Activated naive CD8-positive, alpha-beta T cell treated with anti-CD3 and anti-CD28 coated beads, Interleukin-2, amount 50 U/mL, for 16 hours (primary cell): ENCODE results near the gene CD200R1L.
"Not testable (repeated sequence)": the region's sequence is repeated elsewhere in the genome, so short reads cannot be mapped to it uniquely, and the experiment has no call there.

Source experiments
- DNase-seq: peaks from one replicate; pipeline ENCODE4 v3.0.0-alpha.2; 2020; ENCODE audit warnings: low read depth, low spot score

The CD200R1L gene, protein sequence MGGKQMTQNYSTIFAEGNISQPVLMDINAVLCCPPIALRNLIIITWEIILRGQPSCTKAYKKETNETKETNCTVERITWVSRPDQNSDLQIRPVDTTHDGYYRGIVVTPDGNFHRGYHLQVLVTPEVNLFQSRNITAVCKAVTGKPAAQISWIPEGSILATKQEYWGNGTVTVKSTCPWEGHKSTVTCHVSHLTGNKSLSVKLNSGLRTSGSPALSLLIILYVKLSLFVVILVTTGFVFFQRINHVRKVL

DNA sequence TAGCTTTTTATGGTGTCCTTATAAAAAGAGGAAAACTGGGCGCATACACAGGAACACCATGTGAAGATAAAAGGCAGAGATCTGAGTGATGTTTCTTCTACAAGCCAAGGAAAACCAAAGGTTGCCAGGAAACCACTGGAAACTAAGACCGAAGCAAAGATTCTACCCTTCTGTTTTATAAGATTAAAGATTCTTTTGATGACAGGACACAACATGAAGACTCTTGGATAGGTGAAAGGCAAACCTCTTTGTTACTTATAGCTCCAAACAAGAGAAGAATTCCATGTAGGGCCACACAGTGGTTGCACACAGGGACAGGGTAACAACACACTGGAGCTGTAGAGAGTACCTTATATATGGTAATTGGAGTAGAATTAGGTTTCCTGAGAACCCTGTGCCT lies at the start of gene CD200R1L:
Gene CD200R1L (minus strand): TSS at position 101 of the 400 bp plus-strand sequence. CDS start 17,497 bp downstream, outside the sequence.
- no peak for DNase-seq

DNA sequence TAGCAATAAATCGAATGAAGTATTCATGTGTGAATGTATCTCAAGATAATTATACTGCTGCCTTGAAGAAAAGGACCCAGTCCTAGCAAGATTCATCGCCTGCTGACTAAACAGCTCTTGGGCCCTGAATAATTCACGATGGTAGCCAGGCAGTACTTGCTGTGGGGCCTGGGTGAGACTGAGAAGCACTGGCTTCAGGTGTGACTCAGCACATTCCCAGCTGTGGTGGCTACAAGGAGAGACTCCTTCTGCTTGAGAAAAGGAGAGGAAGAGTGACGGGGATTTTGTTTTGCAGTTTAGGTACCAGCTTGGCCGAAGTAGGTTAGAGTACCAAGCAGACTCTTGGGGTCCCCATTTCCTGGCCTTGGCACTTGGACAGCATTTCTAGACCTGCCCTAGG lies 47.6 kb upstream of the CD200R1L start:
- DNase-seq: no peak

DNA sequence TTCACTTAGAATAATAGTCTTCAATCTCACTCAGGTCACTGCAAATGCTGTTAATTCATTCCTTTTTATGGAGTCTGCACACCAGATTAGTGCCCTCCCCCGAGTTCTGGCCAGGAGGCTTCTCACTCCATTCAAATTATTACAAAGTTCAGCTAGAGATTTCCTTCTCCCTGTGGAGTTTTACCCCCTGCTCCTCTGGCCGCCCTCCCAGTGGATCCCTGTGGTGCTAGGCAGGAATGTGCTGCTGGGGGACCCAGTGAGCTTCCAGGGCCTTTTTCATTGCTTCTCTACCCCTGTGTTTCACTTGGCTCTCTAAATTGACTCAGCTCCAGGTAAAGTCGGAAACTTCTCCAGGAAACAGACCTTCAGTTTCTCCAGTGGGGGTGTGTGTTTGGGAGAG lies 42.7 kb upstream of the CD200R1L start:
- no peak for DNase-seq

DNA sequence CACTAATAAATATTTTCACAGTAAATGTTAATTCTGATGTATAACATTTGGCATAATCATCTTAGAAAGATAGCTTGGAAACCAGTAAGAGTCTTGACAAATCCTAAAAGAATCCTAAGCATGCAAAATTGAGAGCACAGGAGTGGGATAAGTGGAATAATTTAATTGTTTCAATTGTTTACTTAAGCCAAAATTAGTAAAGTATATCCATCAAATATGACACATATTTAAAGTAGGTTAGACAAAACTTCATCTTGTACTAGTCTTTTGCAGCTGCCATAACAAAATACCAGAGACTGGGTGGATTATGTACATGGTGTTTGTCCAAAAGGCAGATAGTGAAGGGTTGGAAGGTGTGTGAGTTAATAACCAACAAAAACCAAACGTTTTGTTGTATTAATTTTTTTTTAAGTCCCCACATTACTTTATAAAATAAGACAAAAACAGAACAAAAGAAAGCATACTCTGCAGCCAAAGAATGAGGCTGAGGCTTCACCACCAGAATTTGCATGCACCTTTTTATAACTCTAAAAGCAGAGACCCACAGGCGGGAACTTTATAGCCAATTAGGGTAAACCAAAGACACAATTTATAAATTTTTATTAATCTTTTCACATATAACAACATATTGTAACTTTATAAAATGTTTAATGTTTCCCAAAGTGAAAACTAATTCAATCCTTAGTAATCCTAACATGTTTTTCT lies 41.9 kb upstream of the CD200R1L start:
- DNase-seq: no peak

DNA sequence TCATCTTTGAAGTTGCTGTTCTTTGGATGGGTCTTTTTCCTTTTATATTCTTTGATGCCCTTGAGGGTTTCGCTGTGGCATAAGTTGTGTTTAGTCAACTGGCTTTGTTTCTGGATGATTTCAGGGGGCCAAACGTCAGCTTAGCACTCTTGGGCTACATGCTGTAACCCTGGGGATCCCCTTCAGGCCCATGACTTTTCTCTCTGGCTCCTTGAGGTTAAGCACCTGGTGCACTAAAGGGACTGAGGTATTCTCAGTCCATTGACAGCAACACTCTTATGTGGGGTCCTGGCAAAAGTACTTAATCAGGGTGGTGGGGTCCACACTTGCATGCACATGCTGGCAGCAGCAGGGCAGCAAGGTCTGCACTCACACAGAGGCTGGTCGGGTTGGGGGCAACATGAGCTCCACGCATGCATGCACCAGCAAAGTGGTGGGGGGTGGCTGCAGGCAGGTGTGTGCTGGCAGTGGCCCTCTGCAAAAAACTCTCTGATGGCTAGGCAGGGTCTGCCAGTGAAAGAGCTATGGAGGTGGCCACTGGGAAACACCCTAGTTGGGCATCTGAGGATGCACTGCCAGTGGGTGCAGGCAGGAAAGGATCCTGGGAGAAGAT lies 38.1 kb upstream of the CD200R1L start:
- DNase-seq: no peak

DNA sequence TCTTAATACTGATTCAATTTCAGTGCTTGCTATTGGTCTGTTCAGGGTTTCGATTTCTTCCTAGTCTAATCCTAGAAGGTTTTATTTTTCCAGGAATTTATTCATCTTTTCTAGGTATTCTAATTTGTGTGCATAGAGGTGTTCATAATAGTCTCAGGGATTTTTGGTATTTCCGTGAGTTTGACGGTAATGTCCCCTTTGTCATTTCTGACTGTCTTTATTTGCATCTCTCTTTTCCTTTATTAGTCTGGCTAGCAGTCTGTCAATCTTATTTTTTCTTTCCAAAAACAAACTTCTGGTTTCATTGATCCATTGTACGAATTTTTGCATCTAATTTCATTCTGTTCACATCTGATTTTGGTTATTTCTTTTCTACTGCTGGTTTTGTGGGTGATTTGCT lies 35.2 kb upstream of the CD200R1L start:
- no peak for DNase-seq

DNA sequence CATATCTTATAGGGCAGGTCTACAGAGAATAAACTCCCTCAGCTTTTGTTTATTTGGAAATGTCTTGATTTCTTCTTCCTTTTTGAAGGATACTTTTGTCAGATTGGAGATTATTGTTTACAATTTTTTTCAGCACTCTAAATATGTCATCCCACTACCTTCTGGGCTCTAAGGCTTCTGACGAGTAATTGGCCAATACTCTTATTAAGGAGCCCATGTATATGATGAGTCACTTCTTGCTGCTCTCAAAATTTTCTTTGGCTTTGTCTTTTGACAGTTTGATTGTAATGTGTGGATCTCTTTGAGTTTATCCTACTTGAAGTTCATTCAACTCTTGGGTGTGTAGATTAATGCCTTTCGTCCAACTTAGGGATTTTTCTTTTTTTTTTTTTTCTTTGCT lies 28.9 kb upstream of the CD200R1L start:
- no peak for DNase-seq

DNA sequence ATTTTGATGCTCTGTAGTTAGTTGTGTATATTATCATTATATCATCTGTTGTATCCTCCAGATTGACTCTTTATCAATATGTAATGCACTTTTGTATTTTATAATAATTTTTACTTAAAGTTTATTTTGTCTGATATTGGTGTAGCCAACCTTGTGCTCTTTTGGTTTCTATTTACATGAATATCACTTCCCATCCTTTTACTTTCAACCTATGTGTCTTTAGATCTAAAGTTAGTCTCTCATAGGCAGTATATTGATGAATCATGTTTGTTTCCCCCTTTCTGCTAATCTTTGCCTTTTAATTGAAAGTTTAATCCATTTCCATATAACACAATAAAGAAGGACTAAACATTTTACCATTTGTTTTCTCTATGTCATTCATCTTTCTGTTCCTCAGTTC lies 28.1 kb upstream of the CD200R1L start:
- DNase-seq: no peak

DNA sequence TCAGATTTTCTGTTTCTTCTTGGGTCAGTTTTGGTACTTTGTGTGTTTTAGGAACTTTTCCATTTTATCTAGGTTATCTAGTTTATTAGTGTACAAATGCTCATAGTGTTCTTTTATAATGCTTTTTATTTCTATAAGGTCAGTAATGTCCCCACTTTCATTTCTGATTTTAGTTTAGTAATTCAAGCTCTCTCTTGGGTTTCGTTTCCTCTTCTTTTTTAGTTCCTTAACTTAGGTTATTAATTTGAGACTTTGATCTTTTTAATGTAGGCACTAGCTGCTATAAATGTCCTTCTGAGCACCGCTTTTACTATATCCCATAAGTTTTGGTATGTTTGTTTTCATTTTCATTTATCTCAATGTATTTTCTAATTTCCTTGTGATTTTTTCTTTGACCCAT lies 27.0 kb upstream of the CD200R1L start:
- DNase-seq: no peak

DNA sequence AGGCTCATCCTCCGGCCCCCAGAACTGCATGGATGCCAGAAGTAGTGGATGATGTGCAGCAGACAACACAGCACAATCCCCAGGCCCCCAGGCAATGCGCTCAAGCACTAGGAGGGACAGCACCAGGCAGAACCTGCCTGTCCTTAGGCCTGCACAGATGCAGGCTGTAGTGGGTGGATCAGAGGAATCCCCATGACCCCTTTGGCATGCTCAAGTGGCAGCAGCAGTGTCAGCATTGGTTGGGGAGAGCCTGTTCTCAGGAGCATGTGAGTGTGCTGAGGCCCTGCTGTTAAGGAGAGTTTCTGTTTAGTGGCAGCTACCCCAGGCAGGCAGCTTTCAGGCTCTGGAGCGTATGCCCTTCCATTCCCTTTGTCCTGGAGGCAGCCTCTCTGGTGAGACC lies 25.1 kb upstream of the CD200R1L start:
- DNase-seq: no peak

DNA sequence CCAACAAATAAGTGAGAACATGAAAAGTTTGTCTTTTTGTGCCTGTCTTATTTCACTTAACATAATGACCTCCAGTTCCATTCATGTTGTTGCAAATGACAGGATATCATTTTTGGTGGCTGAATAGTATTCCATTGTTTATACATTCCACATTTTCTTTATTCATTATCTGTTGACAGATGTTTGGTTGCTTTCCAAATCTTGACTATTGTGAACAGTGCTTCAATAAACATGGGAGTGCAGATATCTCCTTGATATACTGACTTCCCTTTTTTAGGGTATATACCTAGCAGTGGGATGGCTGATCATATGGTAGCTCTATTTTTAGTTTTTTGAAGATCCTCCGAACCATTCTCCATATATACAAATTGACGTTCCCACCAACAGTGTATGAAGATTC lies 19.1 kb upstream of the CD200R1L start:
- no peak for DNase-seq

DNA sequence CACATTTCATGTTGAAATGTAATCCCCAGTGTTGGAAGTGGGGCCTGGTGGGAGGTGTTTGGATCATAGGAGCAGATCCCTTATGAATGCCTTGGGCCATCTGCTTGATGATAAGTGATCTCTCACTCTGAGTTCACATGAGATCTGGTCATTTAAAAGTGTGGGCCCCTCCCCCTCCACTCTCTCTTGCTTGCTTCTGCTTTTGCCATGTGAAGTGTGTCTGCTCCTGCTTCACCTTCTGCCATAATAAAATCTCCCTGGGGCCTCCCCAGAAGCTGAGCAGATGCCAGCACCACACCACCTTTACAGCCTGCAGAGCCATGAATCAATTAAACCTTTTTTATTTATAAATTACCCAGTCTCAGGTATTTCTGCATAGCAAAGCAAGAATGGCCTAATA lies 14.2 kb upstream of the CD200R1L start:
- no peak for DNase-seq

DNA sequence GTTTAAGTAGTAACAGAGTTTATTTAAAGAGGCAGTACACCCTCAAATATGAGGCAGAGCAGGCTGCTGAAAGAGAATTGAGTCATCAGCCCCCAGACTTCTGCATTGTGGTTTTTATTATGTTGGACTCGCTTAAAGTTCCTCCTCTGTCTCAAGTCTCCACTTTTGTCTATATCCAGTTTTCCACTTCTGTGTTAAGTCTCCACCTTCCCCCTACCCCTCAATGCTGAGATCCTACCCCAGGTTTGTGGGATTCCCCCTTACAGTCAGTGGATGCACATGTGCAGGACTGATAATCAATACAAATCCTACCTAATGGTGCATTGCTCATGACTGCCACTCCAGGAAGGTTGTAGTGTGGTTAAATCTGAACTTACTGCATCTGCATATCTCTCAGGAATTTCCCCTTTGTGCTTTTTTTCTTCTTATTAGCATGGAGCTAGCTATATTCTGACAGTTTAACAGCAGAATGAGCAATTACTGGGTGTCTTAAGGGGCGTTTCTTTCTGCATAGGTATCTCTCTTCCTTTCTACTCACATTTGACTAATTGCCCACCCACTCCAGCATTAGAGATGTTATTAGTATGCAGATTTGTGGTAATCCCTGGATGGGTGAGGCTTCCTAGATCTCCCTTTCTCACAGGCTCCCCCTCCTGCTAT lies 11.9 kb upstream of the CD200R1L start:
- DNase-seq: no peak

DNA sequence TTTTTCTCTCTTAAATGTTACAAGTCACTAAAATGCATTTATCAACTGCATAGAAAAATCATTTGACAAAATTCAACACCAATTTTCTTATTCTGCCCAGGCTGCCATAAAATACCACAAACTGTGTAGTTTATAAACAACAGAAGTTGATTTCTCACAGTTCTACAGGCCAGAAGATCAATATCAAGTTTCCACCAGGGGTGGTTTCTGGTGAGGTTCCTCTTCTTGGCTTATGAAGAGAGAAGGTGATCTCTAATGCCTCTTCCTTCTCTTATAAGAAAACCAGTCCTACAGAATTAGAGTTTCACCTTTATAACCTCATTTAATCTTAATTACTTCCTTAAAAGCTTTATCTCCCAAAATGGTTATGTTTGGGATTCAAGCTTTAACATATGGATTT lies 10.9 kb upstream of the CD200R1L start:
- DNase-seq: no peak

DNA sequence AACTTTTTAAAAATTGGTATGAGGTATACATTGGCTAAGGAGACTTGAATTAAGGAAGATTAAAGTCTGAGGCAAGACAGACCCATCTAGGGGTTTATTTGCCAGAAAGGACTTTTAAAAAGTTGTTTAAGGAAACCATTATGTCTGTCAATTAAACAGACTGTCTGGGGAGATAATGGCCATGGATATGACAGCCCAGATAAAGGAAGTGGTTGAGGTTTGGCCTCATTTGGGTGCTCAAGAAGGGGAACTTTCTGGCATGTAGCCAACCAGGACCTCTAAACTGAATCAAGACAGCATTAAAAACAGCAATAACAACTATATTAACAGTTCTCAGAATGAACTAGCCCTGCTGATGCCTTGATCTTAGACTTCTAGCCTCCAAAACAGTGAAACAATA lies 9.9 kb upstream of the CD200R1L start:
- no peak for DNase-seq

DNA sequence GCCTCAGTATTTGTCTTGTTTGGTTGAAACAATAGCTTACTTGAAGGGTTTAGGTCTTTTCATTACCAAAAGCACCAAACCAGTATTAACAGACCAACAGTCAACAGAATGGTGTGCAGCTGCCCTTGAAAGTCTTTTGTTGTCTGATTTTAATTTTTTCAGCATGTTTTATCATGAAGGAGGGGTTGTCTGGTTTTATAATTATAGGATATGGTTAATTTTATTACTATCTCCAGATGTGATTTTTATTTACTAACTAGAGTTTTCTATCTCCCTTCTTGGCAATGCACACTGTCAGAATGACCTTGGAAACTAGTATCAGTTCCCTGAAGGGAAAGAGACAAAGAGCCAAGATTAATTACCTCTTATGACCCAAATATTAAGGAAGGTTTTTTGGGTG lies 9.2 kb upstream of the CD200R1L start:
- DNase-seq: no peak

DNA sequence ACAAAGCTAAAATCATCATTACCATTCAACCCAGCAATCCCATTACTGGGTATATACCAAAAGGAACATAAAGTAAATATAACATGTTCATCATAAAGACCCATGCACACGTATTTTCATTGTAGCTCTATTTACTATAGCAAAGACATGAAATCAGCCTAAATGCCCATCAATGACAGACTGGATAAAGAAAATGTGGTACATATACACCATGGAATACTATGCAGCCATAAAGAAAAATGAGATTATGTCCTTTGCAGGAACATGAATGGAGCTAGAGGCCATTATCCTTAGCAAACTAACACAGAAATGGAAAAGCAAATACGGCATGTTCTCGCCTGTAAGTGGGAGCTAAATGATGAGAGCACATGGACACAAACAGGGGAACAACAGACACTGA lies 8.4 kb upstream of the CD200R1L start:
- DNase-seq: not testable (repeated sequence)

DNA sequence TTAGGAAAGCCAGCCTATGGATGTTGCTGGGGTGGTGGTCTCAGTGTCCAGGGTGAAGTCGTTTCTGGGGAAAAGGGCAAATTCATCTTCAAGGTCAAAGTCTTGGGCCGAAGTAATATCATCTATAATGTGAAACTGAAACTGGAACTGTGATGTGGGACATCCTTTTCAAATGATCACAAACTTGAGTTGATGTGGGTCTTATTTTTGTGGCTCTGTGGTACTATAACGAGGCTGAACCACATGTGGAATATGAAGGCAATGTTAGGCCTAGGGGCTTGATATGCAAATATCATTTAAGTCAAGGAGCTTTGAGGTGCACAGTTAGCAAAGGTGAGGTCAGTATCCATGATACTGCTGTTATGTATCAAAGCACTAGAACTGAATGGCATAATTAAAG lies 1.5 kb upstream of the CD200R1L start:
- DNase-seq: no peak

DNA sequence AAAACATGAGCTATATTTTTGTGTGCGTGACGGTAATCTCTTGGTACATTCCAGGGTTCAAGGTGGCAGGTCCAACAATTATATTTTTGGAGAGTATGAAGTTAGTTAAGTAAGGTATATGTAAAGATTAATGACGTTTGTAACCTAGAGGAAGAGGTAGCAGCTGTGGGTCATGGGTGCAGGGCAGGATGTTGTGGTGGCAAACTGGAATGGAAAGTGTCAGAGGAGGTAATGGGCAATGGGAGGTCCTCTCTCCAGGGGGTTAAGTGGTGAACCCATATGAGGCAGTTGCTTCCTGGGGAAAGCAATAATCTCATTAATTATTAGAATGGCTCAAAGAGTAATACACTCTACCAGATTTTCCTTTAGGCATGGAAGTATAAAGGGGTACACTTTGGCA lies 1.0 kb upstream of the CD200R1L start:
- no peak for DNase-seq

DNA sequence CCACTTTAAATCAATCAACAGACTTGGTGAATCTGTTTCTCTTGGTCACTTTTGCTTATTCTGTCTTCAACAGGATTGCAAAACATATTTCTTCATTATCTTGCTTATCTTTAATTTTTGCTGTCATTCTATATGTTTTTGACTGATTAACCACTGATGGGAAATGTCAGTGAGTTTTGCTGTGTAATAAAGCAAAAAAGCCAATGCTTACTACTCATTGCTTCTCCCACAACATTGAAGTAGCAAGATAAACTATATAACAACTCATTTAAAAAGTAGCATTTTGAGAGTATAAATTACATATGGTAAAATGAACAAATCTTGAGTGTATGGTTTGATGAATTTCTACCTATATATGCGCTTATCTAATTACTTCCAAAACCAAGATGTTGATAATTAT lies 892 bp downstream of the CD200R1L start:
- DNase-seq: no peak

DNA sequence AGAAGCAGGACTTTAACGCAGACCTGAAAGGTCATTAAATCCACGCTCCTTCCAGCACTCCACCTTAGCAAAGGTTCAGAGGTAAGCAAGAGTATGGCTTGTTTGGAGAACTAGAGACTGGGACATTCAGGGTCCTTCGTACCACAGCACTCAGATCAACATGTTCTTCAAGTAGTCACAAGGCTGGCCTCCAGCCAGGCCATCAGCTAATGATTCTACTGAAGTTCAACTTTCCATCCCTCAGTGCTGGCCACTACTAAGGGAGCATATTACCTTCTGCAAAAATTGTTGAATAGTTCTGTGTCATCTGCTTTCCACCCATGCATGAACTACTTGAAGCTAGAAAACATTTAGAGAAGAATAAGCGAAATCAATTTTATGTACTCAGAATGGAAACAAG lies 17.6 kb downstream of the CD200R1L start:
- DNase-seq: no peak
